GM18502 (cell line): ENCODE results near the gene AKT2.

Experiments used
- ATAC-seq: cut with Tn5 transposase; IDR thresholded peaks from one replicate; pipeline ENCODE4 v1.9.1; 2021; ENCODE audit warnings: mild to moderate bottlenecking; ENCODE audit not compliant: unreplicated experiment, poor library complexity

AKT2 gene

GRCh38 chr19:40238775-40239174, 46.4 kb downstream of the AKT2 start:
- no peak for ATAC-seq

GRCh38 chr19:40237791-40238190, 47.4 kb downstream of the AKT2 start:
- ATAC-seq, result no peak

DNA sequence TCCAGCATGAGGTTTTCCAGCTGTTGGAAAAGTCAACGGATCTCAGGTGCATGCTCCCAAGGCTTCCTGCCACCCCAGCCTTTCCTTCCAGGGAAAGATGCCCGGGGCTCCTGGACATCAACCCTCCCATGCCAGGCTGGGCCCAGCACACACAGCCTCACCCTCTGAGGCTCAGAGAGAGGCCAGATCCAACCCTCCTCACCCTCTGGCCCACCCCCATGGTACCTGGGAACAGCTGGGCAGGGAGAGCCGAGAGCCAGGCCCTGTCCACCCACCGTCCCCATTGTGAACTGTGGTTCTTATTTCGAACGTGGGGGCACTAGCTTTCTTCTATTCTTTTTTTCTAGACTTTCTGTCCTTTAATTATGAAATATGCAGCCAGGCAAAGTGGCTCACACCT, 48.8 kb downstream of the AKT2 start:
- ATAC-seq, result no peak

DNA sequence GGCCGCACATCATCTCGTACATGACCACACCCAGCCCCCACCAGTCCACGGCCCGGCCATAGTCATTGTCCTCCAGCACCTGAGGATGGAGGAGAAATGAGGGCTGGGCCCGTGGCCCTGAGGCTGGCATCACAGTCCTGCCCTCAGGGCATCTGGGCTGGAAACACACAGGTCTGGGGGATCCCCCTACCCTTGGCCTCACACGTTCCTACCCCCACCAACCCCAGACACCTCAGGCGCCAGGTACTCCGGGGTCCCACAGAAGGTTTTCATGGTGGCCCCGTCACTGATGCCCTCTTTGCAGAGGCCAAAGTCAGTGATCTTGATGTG, 49.2 kb downstream of the AKT2 start:
- no peak for ATAC-seq

- ATAC-seq, result no peak
These were observed 49.7 kb downstream of the AKT2 start for GRCh38 chr19:40235238-40236025.

DNA sequence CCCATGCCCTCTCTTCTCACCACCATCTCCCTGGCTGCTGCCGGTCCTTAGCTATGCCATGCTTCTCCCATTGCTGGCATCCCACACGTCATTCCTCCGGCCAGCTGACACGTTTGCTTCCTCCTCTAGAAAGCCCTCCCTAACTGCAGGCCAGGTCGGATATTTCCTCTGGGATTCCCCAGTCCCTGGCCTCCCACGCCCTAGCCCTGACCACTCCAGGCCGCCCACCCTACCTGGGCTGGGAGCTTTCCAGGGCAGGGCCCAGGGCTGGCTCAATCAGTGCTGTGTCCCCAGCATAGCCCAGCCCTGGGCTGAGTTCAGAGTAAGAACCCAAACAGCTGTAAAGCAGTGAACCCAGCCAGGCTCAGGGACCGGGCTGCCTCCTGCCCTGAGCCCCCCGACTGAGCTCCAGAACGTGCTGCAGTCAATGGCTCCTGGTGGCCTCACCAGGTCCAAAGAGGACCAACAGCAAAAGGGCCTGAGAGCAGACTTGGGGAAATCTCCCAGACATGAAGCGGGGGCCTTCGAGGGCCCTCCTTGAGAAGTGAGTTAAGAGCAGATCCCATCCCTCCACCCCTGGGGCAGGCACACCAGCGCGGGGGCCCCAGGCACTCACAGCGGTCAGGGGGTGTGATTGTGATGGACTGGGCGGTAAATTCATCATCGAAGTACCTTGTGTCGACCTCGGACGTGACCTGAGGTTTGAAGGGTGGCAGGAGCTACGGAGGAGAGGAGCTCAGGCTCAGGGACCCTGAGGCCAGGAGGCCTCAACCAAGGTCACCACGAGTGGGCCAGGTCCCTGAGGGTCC, 50.5 kb downstream of the AKT2 start:
- ATAC-seq, result no peak

DNA sequence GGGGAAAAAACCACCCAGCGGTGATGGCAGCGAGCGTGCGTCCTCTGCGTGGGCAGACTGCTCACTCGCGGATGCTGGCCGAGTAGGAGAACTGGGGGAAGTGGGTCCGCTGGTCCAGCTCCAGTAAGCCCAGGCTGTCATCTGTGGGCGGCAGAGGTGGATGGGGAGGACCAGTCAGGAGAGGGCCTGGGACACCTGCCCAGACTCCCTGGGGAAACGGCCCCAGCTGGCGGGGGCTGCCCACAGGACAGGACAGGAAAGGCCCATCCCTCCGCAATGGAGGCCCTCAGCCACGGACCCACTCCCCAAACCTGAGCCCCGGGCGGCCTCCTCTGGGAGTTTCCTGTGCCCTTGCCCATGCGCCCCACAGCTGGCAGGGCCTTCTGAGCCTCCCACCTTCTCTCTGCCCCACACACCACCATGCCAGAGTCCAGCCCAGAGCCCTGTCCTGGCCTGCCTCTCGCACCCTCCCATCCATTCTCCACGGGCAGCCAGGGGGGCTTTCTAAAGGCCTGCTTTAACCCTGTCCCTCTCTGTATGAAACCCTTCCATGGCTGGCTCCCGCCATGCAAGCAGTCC, 51.2 kb downstream of the AKT2 start:
- no peak for ATAC-seq

GRCh38 chr19:40232949-40233810, 52.0 kb downstream of the AKT2 start:
- ATAC-seq, result no peak

DNA sequence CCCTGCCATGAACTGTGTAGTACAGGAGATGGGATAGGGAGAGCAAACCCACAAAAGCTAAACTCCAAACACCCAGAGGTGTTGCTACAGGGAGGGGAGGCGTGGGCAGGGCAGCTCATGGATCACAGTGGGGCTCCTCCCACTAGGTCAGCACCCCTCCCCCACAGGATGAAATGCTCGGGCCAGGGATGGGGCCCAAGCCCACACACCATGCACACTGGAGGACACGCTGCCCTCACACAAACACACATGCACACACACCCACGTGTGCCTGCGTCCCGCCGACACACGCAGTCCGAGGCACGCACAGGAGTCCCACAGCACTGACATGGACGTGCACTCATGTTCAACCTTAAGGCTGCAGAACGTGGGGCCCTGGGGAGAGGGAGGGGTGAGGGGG, 52.7 kb downstream of the AKT2 start:
- no peak for ATAC-seq

GRCh38 chr19:40231544-40232424, 53.4 kb downstream of the AKT2 start:
- no peak for ATAC-seq

- no peak for ATAC-seq
These were observed 54.1 kb downstream of the AKT2 start for GRCh38 chr19:40231057-40231456.

DNA sequence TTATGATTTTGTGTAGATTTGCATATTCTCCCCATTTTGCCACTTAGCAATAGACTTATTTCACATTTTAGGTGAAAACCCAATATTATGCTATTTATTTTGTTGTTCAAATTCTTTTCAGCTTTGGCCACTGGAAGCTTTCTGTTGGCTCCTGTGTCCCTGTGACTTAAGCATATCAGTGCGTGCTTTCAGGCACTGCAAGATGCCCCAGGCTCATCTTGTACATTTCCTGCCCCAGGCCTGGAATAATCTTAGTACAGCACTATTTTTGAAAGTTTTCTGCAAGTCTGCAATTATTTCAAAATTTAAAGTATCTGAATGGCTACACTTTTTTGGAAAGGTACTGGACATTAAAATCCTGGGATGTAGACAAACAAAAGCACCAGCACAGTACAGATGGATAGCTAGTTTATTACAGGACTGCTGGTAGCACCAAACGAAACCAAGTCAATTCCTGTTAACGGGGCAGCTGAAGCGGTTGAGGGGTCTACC, 55.2 kb downstream of the AKT2 start:
- no peak for ATAC-seq

- ATAC-seq, result no peak
These were observed 55.7 kb downstream of the AKT2 start for GRCh38 chr19:40229484-40229883.

- ATAC-seq, result no peak
These were observed 56.3 kb downstream of the AKT2 start for GRCh38 chr19:40228863-40229262.

- no peak for ATAC-seq
These were observed 56.8 kb downstream of the AKT2 start for GRCh38 chr19:40228346-40228745.

GRCh38 chr19:40225440-40226305, 59.5 kb downstream of the AKT2 start:
- no peak for ATAC-seq

GRCh38 chr19:40224342-40225150, 60.6 kb downstream of the AKT2 start:
- ATAC-seq, result no peak
